Right lobe of liver (tissue), 4 donors: ENCODE data around the gene BICRA.
"Not testable (repeated sequence)": the region's sequence is repeated elsewhere in the genome, so short reads cannot be mapped to it uniquely, and the experiment has no call there.

ENCODE experiments used
- CTCF ChIP-seq, 4 donors: fragments of 200-600 bp in 3 of 4; fragments of 450-650 bp in 1 of 4; IDR thresholded peaks; one replicate each; pipeline versions ENCODE4 v1.5.1 to v1.8.0; 2016 to 2022; ENCODE audit warnings: antibody characterized with exemption in 4 of 4, mild to moderate bottlenecking in 2 of 4
- POLR2A ChIP-seq: fragments of 450-650 bp; IDR thresholded peaks from one replicate; pipeline ENCODE4 v1.6.1; 2017; ENCODE audit warnings: antibody characterized with exemption, mild to moderate bottlenecking
- donor health status: DM: no; HTN: no; CAD: no.
- donor health status: DM: no; HTN: no; CAD: no.
- donor health status: DM: no; HTN: yes; CAD: no.

GRCh38 chr19:47668556-47668955 is 59.6 kb downstream of the BICRA start:
- not testable (repeated sequence) for TF ChIP-seq CTCF (IDR thresholded peaks at IDR 0.05); POLR2A
